ELF-1 (cell line): ENCODE measurements around the gene CXCL8.
"Not testable (repeated sequence)": the region's sequence is repeated elsewhere in the genome, so short reads cannot be mapped to it uniquely, and the experiment has no call there.

Experiments used
- DNase-seq: peaks from one replicate; pipeline ENCODE4 v3.0.0-alpha.2; 2016; ENCODE audit warnings: low read depth, low spot score

The CXCL8 gene

DNA sequence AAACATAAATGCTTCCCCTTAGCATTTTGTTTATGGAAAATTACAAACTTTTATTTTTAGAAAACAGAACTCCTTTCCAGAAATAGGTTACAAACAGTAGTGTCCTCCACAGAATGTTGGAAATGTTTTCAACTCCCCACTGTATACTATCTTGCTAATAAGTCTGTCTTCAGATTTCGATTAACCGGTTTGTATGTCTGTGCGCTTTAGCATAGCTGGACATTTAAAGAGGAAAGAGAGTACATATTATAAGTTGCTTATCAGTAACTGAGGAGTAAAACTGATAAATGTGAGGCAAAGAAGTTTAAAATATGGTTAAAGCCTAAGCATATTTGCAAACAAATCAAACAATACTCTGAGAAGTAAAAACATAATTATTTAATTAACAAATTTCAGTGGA, 3.4 kb downstream of the CXCL8 start:
- DNase-seq = no peak

DNA sequence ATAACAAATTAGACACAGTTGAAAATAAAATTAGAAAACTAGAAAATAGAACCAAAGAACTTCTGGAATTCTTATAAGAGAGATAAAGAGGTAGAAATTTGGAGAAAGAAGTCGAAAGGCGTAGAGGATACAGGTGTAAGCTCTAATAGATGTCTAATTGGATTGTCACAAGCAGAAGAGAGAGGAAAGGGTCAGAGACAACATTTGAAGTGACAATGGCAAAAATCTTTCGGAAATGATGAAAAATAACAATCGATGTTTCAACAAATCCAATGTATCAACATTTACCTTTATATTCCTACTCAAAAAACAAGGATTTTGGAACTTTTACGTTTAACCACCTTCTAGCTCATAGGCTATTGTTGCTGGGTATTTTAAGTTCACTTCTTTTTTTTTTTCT, 3.8 kb downstream of the CXCL8 start:
- DNase-seq = no peak

DNA sequence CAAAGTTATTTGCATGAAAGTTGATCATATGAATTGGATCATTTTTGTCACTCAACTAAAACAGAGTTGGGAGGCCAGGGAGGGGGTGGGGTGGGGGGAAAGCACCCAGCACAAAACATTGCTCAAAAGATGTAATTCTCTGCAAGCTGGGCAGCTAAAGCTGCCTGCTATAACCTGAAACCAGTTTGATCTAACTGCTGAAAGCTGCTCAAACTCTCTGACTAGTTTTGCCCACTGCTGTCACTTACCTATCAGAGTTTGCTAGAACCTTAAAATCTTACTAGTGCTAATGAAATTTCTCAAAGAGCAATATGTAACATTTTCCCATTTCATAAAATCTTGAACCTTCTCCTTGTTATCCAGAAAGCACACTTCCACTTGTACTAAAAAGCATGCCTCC, 10.4 kb downstream of the CXCL8 start:
- no peak for DNase-seq

GRCh38 chr4:73751166-73751565, 10.8 kb downstream of the CXCL8 start:
- DNase-seq = no peak

DNA sequence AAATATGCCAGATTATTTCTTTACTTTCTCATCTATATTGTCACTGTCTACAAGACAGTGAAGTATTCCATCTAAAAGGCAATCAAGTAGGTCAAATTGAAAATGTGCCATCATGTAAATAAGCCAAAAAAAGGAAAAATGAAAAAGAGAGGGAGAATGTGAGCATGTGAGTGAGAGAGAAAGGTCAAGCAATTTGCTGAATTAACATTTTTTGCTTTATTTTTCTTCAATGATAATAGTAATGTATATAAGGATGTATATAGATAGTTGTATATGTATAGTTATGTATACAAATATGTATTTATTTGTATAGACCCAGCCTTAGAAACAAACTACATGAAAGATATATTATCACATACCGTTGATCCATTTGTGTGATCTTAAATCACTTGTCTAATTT, 11.5 kb downstream of the CXCL8 start:
- DNase-seq = no peak

GRCh38 chr4:73752424-73752823, 12.1 kb downstream of the CXCL8 start:
- DNase-seq = no peak

DNA sequence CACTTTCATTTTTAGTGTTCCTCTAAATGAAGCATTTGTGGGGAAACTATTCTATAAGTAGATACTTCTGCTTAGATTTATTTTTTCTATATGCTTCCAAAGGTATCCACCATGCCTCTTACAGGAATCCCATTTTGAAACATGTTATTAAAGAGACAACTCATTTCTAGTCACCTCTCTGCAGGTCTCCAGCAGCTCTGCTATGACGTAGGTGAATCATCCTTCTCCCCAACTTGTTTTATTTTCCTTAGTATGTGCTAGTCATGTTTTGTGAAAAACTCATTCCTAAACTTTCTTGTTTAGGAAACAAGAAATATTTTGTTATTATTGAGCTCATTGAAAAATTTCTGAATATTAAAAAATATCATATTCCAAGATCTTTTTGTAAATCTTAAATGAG, 12.8 kb downstream of the CXCL8 start:
- DNase-seq = no peak

DNA sequence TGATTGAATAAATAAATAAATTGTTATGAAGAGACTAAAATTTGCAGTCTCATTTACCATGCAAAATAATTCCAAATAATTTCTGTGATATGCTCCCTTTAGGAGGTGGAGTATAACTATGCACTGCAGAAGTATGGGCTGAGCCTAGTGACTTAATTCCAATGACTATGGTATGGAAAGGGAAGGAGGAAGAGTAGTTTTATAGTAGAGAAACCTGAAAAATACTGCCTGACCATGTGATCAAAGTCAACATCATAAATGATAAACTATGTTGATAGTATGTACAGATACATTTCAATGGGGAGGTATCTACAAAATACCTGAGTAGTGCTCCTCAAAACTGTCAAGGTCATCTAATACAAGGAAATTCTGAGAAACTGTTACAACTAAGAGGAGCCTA, 14.6 kb downstream of the CXCL8 start:
- DNase-seq = no peak

- no peak for DNase-seq
These were observed 19.0 kb downstream of the CXCL8 start for GRCh38 chr4:73759357-73759756.

GRCh38 chr4:73761856-73762255, 21.5 kb downstream of the CXCL8 start:
- DNase-seq = no peak

- DNase-seq = no peak
These were observed 22.0 kb downstream of the CXCL8 start for GRCh38 chr4:73762409-73762808.

DNA sequence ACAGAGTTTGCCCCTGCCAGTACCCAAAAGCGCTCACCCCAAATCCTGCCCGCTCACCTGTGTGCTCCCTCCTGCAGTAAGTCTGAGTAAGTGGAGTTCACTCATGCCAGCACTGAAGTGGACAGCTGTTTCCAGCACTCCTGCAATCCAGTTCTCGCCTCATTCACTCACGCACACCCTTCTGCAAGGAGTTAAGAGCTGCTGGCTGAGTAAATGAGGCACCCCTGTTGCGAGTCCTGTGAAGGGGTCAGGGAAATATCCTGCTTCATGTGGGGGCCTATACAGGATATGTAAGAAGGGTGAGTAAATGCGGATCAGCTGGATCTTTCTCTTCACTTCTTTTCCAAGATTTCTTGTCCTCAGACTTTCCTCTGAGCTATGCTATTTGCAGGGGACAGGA, 23.5 kb downstream of the CXCL8 start:
- no peak for DNase-seq

DNA sequence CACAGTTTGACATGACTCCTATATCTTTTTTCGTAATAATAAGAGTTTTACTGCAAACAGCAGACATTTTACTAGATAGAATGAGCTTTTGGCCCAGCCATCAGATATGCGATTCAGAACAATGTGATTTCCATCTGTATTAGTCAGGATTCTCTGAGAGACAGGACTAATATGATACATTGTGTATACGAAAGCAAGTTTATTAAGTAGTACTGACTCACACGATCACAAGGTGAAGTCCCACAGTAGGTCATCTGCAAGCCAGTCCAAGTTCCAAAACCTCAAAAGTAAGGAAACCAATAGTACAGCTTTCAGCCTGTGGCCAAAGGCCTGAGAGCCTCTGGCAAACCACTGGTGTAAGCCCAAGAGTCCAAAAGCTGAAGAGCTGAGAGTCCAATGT, 24.1 kb downstream of the CXCL8 start:
- no peak for DNase-seq

DNA sequence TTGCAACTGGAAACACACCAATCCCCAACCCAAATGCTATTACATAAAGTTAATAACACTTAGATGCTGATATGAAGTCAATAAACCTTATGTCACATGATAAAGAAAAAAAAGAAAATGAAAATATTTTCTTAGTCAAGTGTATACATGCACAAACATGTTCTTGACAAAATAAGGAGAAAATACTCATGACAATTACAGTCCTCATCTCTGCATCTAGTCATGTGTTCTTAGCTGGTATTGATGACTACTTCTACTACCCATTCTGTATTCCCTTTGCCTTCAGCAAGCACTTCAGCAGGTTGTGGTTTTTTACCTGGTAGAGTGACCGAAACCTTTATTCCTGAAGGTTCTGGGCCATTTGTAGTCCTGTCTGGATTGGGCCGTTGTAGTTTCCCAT, 24.9 kb downstream of the CXCL8 start:
- DNase-seq = no peak

- no peak for DNase-seq
These were observed 30.5 kb downstream of the CXCL8 start for GRCh38 chr4:73770917-73771316.

GRCh38 chr4:73772363-73772762, 32.0 kb downstream of the CXCL8 start:
- DNase-seq = no peak

DNA sequence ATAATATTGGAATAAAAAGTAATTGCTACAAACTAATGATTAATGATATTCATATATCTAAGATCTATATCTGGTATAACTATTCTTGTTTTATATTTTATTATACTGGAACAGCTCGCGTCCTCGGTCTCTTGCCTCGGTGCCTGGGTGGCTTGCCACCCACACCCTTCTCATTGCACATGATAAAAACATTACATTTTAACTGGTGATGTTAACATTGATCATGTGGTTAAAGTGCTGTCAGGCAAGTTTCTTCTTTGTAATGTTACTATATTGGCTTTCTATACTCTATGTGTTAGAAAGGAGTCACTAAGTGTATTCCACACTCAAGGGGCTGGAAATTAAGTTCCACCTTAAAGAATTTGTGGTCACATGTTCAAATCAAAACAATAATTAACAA, 34.0 kb downstream of the CXCL8 start:
- not testable (repeated sequence) for DNase-seq

DNA sequence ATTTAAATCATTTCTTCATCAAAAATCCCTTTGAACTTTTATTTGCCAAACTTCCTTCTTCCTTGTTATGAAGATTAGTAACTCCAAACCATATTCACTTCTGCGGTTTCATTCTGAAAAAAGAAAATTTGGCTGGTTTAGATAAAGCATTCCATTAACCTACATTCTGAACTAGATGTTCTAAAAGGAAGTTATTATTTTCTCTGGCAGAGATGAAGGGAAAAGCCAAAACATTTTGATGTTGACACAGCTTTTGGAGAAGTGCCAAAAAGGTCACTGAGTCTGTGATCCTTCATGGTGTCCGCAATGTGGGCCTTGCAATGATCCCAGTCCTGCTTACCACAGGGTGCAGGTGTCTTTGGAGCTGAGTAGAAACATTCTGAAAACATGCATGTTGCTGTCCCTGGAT, 36.0 kb downstream of the CXCL8 start:
- no peak for DNase-seq

DNA sequence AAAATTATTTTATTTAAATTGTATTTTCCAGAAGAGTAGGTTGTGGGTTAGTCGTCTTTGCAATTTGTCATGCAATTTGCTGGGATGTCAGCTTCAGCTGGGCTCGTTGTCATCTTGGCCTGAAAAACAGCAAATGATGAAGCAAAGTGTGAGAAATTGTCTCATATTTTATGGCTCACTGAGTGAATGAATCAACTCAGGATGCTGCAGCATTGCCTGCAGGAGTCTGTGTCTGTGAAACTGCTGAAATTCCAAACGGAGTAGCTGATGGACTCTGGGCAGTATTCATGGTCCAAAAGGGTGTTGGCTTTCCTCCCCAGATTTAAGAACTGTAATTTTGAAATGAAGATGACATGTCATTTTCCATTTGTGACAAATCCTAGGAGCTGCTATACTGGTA, 37.2 kb downstream of the CXCL8 start:
- DNase-seq = no peak

DNA sequence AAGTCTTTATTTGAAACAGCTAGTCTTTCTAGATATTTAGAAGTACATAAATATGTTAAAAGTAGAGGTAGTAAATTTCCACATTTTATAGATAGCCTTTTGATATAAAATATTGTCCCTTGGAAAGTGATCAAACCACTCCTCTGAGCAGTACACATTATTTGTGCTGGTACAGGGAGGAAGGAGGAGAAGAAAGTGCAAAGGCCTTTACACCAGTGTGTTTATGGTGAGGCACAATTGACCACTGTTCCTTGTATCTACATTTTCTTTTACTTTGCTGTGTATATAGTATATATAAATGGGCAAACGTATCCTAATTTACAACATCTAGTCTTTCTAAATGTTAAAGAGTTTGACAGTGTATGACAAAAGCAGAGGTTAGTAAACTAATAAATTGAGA, 39.9 kb downstream of the CXCL8 start:
- no peak for DNase-seq

DNA sequence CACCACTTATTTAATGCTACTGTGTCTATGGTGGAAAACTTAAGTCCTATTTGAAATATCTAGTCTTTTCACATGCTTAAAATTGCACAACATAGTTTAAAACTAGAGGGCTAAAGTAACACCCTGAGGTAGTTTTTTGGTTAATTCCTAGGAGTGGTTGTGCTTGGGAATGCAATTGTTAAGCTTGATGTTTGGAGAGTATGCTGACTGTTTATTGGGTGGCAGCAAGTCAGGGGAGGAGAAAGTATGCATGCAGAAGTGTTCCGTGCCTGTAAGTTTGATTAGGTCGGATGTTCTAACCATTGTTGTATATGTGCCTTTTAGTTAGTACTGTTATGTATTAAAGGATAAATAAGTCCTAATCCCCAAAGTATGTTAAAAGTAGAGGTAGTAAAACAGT, 40.5 kb downstream of the CXCL8 start:
- DNase-seq = no peak

DNA sequence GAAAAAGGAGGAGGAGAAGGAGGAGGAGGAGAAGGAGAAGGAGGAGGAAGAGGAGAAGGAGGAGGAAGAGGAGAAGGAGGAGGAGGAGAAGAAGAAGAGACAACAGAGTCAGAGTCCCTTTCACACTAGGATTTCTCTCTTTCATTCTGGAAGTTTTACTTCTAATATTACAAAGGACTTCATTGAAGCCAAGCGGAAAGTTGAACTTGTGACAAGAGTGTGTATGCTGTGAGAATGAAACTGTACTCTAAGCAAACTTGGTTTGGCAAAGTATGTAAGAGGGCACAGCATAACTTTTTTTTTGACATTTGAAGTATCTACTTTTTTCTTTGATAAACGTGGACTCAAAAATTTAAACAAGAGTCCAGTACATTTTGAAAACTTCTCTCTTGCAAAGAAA, 48.0 kb downstream of the CXCL8 start:
- no peak for DNase-seq
